Epidermal melanocyte (primary cell): ENCODE data around the gene DNAL4.
"Not testable (repeated sequence)": the region's sequence is repeated elsewhere in the genome, so short reads cannot be mapped to it uniquely, and the experiment has no call there.

Source experiments
- DNase-seq: peaks from one replicate; pipeline ENCODE4 v3.0.0; 2011; ENCODE audit warnings: low spot score; ENCODE audit not compliant: insufficient read length

DNAL4 gene

DNA sequence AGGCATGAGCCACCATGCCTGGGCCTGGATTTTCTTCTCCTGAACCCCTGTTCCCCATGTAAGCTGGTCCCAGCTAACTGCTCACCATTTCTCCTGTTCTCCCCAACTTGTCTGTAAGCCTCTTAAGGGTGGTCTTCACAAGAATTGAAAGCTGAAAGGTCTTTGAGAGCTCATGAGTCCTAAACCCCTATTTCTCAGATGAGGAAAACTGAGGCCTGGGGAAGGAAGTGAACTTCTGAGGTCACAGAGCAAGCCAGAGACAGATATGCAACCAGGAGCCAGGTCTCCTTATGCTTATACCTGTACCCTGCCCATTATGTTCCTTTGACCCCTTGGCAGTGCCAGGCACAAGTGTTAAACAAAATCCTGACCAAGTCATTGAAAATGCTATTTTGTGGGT lies 33.6 kb upstream of the DNAL4 start:
- no peak for DNase-seq

DNA sequence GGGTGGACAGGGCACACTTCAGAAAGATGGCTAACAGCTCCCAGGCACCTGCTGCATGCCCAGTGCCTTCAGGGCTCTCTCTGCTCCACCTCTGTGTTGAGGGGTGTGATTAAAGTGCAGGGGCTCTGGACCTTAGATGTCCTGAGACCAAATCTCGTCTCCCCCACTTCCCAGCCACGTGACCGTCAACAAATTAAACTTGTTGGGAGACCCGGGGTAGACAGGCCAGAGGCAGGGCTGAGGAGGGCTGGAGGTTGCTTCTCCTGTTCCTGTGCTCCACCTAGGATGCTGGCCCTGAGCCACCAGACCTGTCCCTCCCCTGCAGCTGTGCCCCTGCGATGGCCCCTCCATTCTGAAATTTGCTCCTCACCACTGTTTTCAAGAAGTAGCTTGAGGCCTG lies 32.9 kb upstream of the DNAL4 start:
- DNase-seq: no peak

DNA sequence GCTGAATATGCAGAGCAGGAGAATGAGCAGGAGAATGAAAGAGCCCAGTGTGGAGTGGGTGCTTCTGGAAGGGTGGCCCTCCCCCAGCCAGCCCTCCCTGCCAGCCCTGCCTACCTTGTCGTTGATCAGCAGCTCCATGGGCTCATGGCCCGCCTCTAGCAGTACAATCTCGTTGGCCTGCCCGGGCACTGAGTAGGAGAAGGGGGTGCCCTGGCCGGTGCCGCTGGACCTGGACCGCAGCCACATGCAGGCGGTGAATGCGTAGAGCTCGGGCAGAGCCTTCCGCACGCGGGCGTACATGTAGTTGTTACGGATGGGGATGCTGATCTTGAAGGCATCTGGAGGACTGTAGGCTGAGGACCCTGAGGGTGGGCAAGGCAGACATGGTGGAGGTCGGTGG lies 32.4 kb upstream of the DNAL4 start:
- no peak for DNase-seq

DNA sequence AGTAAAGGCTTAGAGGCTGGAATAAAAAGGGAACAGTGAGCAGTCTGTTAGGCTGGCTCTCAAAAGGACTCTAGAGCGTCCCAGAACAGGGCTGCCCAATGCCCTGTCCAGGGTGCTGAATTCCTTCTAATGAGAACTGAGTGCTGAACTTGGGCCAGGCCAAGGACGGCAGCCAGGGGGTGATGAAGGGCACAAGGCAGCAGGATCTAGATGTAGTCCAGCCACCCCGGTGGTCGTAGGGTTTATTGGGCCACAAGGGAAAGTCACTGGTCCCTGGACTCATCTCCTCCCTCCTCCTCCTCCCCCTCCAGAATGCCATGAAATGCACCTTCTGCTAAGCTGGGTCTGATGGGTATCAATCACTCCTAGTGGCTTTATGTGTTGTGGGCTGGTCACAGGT lies 30.6 kb upstream of the DNAL4 start:
- DNase-seq: peak; percentile 86

DNA sequence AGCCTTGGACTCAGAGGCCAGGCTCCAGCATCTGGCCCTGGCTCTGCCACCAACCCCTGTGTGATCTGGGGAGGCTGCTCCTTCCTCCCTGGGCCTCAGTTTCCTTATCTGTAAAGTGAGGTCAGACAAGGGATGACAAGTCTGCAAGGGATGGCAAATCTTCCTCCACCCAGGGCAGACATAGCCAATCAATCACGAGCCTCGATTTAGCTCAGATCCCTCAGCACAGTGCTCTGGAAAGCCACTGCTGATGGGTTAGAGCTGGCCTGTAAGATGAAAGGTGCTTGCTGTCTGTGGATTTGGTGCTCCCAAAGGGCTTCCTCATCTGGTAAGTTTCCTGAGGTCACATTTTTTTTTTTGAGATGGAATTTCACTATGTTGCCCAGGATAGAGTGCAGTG lies 29.7 kb upstream of the DNAL4 start:
- DNase-seq: no peak

DNA sequence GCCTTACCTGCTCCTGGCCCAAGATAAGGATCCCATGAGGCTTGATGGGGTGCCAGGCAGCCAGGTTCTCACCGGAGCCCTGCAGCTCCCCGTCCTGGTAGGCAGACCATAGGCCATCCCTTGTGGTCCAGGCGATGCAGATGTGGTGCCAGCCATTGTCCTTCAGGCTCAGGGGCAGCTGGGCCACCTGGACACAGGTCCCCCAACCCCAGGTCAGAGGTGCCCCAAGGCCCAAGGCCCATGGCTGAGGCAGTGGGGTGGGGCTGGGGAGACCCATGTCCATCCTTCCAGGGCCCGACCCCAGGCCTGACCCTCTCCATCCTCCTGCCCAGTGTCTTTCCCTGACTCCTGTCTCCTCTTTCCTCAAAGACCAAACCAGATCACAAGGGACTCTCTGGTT lies 29.1 kb upstream of the DNAL4 start:
- no peak for DNase-seq

DNA sequence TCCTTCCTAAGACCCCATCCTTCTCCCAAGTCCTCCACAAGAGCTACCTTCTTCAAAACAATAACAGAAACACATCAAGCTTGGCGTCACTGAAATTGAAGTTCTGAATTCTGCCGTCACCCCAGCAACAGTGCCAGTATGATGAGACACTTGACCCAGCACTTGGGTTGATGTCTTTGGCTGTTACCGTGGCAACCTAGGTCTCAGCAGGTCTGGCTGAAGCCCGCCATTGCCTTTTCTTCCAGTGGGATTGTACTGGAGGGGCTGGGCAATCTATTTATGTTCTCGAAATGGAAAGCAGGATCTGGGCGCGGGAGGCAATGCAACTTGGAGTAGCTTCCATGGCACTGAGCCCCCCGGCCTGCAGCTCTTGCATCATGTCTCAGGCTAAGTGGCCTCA lies 26.1 kb upstream of the DNAL4 start:
- no peak for DNase-seq

DNA sequence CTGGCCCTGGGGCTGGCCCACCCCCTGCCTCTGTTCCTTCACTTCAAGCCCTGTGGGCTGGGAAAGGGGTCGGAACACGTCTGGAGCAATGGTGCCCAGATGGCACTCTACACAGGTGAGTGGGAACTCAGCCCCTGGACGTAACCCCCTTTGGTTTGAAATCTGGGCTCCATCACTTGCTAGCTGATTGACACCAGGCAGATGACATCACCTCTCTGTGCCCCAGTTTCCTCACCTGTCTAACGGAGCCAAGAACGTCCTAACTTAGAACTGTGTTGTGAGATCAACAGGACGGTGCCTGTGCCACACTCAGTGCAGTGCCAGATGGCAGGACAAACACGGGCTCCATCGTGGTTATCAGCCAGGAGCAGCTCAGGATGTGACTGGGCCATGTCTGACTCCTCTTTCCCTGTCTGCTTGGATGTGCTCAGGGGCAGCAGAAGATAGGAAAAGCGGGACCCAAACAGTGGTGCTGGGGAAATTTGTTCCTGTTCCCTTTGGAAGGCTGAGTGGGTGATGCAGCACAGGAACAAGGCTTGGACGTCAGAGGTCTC lies 25.5 kb upstream of the DNAL4 start:
- no peak for DNase-seq

DNA sequence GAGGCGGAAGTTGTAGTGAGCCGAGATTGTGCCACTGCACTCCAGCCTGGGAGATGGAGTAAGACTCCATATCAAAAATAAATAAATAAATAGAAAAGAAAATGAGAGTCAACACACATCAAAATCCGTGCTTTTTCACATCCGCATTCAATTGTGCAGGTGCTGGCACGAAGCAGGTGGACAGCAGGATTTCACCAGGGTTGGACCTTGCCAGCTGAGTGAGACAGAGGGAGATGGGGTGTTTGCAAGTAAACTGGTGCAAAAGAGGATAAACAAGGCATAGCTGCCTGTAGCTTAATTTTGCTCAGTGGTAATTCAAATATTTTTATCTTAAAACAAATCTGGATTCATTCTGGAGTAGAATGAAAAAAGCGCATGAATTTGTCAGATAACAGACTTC lies 23.3 kb upstream of the DNAL4 start:
- no peak for DNase-seq

DNA sequence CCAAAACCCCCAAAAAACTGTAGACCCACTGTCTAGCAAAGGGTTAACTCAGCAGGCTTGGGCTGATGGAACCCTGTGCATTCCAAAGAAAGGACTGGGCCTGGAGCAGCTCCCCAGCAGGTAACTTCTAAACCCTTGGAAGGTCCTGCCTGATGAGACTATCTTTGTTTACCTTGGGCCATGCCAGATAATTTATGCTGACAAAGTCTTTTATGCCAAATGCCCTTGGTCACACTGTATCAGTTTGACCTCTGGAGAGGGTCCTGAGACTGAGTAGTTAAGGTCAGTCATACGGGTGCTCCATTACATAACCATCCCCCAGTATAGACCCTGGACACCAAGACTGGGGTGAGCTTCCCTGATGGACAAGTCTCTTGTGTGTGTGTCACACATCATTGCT lies 21.9 kb upstream of the DNAL4 start:
- no peak for DNase-seq

DNA sequence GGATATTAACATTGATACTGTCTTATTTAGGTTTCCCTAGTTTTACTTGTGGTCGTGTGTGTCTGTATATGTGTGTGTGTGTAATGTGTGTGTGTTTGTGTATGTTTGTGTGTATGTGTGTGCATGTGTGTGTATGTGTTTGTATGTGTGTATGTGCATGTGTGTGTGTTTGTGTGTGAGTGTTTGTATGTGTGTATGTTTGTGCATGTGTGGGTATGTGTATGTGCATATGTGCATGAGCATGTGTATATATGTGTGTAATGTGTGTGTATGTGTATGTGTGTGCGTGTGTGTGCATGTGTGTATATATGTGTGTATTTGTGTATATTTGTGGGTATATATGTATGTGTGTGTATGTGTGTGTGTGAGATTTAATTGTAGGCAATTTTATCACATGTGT lies 17.3 kb upstream of the DNAL4 start:
- no peak for DNase-seq

DNA sequence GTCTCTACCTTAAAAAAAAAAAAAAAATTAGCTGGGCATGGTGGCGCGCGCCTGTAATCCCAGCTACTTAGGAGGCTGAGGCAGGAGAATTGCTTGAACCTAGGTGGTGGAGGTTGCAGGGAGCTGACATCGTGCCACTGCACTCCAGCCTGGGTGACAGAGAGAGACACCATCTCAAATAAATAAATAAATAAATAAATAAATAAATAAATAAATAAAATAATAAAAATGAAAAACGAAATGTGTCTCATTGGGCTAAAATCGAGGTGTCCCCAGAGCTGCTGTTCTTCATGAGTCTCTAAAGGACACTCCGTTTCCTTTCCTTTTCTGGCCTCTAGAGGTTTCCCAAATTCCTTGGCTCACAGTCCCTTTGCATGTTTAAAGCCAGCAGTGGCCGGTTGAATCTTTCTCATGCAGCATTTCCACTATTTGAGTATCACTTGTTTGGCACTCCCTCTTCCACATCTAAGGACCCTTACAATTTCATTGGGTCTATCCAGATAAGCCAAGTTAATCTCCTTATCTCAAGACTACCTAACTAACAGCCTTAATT lies 11.2 kb upstream of the DNAL4 start:
- DNase-seq: not testable (repeated sequence)

DNA sequence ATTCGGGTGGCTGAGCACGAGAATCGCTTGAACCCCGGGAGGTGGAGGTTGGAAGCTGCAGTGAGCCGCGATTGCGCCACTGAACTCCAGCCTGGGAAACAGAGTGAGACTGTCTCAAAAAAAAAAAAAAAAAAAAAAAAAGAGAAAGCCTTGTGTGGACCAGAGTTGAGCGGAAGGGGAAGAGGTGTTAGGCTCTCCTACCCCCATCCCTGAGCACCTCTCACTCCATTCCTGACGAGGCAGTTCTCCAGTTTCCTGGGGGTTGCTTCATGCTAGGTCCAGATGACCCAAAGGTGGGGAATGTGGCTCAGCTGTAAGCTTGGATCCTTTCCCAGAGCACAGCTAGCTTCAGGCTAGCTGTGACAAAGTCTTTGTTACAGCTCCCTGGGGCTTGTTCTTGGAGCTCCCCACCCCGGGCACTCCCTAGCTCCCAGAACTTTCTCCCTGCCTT lies 8.8 kb upstream of the DNAL4 start:
- DNase-seq: peak; percentile 82

DNA sequence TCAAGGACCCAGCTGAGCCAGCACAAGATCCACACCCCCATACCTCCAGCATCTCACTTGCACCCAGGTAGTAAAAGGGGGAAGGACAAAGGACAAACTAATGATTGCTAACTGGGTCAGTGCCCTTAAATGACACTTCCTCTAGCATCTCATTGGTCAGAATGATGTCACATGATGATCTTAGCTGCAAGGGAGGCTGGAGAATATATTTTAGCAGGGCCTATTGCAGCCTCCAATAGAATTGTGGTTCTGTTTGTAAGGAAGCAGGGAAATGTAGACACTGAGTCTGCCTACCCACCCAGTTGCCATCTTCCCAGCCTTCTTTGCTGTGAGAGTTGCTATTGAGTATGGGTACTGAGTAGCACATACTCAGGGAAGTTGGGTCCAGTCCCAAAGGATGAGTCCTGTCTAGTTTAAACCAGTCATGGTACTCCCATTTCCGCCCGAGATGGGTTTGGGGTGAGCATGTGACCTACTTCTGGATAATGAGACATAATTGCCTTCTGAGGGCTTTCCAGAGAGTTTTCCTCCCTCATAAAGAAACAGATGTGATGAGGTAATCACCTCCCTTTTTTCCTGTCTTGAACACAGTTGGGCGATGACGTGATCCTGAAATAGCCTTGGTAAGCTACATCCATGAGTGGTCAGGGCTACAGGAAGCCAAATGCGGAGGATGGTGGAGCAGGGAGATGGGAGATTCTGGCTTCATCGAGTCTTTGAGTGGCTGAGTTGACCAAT lies 5.5 kb upstream of the DNAL4 start:
- DNase-seq: no peak

DNA sequence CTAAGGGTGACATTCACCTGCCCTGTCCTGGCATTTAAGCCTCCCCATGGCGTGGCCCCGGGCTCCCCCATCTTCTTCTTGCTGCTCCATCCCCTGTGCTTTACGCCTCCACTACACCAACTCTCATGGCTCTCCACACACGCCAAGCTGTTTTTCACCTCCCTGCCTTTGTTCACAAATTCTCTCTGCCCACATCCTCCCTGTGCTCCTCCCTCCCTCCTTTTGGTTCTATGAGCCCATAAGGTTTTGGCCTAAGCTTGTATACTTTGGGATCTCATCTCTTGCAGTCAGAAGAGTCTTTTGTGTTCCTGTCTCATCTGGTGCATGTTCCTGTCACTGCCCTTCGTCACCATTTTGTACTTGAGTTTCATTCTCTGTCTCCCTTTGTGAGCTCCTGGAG lies 4.6 kb upstream of the DNAL4 start:
- no peak for DNase-seq

DNA sequence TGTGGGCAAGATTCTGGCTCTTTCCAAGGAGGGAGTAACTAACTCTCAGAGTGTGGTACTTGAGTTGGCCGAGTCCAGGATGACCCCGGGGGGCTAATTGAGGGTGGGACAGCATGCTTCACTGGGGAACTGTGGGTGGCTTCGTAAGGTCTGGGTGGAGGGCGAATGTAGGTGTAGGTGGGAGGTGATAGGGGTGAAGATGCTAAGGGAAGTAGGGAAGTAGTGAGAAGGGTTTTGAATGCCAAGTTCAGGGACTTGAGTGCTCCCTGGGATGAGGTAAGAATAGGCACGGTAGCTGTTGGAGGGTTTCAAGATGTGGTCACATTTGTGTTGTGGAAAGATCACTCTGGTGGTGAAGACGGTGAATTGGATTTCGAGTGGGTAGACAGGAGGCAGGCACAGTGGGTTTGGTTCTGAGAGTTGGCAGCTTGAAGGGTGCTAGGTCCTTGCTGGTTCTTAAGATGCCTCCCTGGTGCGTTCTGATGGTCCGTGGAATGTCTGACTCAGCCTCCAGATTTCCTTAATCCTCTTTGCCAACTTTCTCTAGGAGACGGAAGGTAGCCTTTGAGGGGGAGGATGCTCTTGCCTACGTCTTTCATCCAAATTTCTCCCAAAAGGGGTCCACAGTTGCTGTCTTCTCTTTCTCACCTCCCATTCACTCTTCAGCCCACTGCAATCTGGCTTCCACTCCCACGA lies 2.5 kb upstream of the DNAL4 start:
- DNase-seq: no peak

DNA sequence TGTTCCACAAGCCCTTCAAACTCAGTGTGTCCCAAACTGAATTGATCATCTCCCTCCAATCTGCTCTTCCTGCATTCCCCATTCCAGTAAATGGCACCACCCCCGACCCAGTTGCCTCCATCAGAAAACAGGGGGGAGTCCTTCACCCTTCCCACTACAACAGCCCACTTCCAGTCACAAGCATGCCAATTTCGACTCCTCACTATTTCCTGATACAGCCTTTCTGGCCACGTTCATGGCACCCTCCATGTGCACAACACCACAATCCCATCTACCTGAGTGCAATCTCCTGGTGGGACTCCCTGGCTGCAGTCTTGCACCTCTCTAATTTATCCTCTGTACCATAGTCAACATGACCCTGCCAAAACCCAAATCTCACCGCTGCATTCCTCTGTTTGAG lies 1.6 kb upstream of the DNAL4 start:
- DNase-seq: no peak

DNA sequence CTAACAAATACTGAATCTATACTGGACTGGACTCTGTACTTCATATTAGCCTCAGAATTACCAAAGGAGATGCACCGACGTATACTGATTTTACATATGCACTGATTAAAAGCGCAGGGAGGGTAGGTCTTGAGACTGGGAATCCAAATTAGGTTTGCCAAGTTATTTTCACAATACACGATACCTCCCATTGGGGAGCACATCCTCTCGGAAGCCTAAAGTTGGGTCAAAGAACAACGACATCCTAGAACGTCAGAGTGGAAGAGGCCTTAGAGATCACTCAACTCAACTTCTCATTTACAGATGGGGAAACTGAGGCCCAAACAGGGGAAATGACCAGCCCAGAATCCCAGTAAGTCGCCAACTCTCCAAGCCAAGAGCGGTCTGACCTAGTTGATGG lies 626 bp downstream of the DNAL4 start:
- DNase-seq: no peak

DNA sequence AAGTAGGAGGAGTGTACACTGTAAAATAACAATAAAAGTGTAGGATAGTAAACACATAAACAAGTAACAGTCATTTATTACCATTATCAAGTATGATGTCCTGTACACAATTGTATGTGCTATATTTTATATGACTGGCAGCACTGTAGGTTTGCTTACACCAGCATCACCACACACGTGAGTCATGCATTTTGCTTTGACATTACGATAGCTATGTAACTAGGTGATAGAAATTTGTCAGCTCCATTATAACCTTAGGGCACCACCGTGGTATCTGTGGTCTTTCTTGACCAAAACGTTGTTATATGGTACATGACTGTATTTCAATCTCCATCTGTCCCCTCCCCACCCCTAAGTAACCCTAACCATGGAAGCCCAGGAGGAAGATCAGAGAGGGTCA lies 1.1 kb downstream of the DNAL4 start:
- DNase-seq: no peak

DNA sequence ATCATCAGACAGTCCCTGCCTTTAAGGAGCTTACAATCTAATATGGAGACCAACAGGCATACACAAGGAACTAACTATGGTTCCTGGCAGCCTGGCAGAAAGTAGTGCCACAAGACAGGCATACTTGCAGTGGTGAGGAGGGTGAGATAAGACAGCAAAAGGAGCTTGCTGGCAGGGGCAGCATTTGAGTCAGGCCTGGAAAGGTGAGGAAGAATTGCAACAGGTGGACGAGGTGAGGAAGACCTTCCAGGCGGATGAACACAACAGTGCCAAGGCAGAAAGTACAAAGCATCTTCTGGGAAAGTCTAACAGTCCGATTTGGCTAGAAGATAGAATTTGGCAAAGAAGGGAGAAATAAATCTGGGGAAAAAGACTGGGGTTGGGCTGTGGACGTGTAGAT lies 4.3 kb downstream of the DNAL4 start:
- no peak for DNase-seq

DNA sequence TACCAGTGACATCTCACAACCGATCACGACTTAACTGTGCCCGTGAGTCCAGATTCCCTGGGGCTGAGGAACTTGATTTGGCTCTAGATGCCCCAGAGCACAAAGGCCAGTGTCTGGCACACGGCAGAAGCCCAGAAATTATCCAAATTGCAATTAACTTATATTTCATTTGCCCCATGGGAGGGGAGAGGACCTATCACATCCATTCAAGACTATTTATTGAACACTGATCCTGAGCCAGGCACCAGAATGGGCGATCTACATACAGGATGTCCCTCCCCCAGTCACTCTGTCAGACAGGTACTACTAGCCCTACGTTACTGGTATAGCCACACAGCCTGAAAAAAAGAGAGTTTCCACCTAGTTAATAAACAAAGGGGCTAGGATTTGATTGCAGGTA lies 5.1 kb downstream of the DNAL4 start:
- no peak for DNase-seq

DNA sequence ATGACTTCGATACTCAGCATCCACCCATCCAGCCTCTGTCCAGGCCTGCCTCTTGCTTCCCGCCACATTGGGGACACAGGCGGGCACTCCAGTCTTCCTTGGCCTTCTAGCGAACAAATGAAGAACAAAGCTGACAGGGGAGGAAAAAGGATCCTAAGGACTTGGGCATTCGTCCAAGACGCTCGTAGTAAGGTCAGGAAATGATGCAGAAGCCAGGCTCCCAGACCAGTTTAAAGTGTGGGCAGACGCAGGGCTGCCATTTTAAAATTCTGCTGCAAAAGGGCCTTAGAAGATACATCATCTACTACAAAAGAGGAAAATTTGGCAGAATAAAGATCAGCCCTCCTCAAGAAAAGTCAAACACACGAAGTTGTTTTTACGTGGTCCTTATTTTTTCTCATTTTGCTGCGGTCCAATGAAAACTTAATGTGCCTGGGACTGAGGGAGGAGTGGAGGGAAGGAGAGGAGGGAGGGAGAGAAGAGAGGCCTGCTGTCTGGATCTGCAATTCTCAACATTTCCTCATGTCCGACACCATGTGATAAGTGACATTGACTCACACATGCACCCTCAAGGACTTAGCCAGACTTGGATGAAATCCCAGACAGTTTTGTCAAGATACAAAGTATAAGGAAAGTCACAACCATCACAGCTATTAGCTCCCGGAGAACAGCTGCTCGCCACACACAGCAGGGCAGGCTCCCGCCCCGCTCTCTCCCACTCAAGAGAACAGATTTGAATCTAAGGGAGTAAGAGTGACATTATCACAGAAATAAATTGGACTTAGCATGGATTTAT lies 5.7 kb downstream of the DNAL4 start:
- peak; percentile 75 for DNase-seq
